HG02870 (cell line): Measurements from ENCODE around the gene GTF3C4.
"Not testable (repeated sequence)": the region's sequence is repeated elsewhere in the genome, so short reads cannot be mapped to it uniquely, and the experiment has no call there.

Experiments
- ATAC-seq: cut with Tn5 transposase; IDR thresholded peaks from one replicate; pipeline ENCODE4 v1.9.1; 2021; ENCODE audit warnings: mild to moderate bottlenecking, moderate library complexity; ENCODE audit not compliant: unreplicated experiment

Gene GTF3C4

DNA sequence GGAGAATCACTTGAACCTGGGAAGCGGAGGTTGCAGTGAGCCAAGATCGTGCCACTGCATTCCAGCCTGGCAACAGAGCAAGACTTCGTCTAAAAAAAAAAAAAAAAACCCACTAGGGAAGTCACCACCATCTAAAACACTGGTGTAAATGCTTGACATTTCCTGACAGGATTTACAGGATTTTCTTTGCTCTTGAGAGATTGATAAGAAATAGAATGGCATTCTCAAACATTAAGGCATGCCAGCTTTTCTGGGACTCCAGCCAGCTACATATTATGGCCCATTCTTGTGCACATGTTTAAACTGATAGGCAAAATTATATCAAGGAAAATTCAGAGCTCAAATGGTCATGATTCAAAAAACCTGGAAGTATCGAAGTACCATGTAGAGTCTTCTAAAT is 28.7 kb downstream of the GTF3C4 start:
- no peak for ATAC-seq

DNA sequence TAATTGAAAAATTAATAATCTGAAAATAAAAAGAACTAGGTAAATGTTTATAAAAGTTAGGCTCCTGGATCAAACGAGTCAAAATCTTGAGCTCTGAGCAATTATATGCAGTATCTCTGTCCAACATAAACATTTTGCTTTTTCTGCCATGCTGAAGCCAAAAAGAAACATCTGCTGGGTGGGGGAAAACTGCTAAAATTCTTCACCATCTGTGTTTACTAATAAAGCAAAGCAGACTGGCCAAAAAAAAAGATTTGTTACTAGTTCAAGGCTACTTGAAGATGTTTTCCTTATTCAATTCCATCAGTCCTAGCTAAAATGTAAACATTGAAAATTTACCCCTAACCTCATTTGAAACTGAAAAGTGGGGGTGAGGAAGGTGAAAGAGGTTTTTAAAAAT is 29.7 kb downstream of the GTF3C4 start:
- ATAC-seq: no peak

DNA sequence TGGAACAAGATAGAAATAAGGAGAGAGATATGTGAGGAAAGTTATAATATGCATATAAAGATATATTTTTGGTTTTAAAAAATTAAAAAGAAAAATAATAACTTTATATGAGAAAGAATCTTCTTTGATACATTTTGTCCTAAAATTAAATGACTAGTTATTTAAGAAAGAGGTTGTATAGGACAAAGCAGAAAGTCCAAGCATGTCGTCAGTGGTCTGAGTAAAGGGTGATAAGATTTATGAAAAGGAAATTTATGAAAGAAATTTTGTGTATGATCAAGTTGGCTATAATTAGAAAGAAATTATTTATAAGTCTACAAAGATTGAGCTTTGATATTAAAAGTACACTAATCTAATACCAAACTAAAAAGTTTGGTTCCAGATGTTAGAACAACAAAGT is 32.0 kb downstream of the GTF3C4 start:
- no peak for ATAC-seq

DNA sequence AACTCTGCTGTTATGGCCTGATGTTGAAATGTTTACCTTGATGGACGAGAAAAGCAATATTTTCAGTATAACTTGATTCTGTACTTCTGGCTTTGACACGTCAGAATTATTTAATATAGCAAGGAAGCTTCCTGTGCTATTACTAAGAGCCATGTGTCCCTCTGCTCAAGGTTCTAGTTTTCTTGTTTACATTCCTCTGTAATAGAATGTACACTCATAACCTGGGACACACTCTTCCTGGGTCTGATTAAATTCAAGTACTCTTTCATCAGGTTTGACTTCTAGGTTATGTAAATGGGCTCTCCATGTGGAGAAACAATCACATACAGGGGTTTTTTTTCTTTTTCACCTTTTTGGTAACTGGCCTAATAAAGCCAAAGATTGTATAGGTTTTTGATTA is 33.1 kb downstream of the GTF3C4 start:
- ATAC-seq: no peak

DNA sequence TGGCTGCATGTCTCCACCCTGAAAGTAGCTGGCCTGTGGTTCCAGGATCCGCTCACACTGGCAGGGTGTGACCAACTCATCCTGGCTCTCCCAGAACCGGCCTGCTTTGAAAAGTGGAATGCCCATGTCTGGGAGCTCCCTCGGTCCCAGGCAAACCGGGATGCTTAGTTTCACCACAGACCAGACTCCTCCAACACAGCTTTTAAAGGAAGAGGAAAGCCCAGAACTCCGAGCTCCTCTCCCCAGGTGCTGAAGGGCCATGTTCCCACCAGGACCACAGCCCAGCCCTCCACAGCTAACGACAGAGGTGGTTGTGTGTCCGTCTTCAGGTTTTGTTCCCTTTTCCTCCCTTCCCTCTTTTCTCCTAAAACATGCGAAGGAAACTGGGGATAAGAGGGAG is 38.0 kb downstream of the GTF3C4 start:
- ATAC-seq: no peak

DNA sequence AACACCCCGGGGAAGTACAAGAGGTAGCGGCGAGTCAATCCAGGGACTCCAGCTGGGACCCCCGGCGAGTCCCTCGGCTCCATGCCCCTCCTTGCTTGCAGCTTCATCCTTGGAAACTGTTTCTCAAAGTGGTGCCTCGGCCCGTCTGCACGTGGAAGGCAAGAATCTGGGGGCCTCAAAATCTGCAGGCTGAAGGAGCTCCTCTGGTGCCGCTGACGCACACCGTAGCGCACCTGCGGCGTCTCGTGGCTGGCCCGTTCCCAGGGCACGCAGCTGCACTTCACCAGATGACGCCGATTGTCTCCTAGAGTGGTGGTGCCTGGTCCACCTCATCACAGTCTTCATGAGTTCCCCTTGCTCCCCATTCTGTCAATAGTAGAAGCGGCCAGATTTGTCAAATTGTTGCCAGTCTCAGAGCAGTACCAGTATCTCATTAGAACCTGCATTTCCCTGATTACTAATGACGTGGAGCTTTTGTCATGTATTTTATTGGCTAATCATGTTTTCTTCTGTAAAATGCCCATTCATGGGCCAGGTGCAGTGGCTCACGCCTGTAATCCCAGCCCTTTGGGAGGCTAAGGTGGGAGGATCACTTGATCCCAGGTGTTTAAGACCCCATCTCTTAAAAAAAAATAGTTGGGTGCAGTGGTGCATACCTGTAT is 38.6 kb downstream of the GTF3C4 start:
- ATAC-seq: no peak

DNA sequence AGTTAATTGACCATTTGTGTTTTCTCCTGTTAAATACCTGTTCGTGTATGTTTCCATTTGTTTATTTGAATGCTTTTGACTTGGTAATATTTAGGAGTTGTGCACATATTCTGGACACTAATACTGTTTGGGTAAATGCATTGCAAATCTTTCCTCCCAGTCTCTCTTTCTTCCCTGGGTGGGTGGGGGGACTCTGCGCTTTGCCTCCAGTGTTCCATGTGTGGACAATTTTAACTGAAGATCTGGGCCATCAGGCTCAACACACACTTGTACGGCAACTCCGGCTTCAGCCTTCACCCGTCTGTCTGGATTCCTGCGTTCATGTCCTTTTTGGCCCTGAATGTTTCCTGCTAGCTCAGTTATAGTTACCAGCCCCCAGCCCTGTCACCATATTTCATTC is 40.1 kb downstream of the GTF3C4 start:
- ATAC-seq: no peak

DNA sequence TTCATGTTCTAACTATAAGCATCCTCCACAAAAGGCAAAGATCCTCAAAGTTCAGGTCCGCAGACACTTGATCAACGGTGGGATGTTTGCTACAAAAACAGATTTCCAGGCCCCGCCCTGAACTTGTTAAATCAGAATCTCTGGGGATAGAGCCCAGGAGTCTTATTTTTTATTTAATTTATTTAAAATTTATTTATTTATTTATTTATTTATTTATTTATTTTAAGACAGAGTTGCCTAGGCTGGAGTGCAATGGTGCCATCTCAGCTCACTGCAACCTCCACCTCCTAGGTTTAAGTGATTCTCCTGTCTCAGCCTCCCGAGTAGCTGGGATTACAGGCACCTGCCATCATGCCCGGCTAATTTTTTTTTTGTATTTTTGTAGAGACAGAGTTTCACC is 40.9 kb downstream of the GTF3C4 start:
- not testable (repeated sequence) for ATAC-seq

DNA sequence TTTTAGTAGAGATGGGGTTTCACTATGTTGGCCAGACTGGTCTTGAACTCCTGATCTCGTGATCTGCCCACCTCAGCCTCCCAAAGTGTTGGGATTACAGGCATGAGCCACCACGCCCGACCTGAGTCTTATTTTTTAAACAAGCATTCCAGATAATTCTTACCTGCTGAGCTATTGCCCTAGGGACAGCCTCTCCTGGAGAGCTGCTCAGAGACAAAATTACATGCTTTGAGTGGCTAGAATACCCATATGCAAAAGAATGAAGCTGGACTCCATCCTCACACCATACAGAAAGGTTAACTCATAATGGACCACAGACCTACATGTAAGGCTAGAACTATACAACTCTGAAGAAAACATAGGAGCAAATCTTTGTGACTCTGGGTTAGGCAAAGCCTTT is 41.6 kb downstream of the GTF3C4 start:
- no peak for ATAC-seq

DNA sequence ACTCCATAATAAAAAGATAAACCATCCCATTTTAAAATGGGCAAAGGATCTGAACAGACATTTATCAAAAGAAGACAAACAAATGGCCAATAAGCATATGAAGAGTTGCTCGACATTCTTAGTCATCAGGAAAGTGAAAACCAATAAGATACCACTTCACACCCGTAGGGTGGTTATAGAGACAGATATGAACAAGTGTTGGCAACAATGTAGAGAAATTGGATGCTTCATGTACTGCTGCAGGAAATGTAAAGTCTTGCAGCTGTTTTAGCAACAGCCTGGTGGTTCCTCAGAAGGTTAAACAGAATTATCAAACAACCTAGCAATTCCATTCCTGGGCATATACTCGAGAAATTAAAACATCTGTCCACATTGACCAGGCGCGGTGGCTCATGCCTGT is 42.5 kb downstream of the GTF3C4 start:
- no peak for ATAC-seq

DNA sequence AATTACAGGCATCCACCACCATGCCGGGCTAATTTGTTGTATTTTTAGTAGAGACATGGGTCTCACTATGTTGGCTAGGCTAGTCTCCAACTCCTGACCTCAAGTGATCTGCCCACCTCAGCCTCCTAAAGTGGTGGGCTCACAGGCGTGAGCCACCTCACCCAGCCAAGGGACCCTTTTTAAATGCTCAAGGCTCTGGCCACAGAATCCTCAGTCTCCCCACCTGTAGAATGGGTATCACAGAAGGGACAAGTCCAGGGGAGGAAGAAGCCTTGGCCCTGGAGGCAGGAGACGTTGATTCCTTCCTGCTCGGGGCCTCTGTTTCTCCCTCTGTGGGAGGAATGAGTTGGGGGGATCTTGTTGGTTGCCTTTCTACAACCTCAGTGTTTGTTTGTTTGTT is 45.7 kb downstream of the GTF3C4 start:
- ATAC-seq: no peak

DNA sequence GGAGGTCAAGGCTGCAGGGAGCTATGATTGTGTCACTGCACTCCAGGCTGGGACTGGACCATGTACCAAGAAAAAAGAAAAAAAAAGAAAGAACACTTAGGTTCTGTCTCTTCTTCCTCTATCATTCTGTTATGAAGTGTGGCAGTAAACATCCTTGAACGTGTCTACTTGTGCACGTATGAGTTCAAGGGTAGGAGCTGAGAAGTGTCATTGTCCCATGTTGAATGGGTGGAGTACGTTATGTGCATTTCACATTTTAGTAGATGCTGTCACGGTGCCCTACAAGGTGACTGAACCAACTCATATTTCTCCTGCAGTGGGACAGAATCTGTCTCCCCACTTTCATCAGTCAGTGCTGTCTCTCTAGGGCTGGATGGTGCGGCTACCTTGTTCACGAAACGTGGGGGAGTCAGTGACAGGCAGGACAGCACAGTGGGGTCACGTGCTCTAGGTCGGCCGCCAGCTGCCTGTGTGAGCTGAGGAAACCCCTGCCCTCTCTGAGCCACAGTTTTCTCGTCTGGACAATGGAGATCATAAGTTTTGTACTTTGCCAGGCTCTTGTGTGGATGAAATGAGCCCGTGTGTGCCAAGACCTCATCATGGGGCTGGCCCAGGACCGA is 47.2 kb downstream of the GTF3C4 start:
- ATAC-seq: no peak

DNA sequence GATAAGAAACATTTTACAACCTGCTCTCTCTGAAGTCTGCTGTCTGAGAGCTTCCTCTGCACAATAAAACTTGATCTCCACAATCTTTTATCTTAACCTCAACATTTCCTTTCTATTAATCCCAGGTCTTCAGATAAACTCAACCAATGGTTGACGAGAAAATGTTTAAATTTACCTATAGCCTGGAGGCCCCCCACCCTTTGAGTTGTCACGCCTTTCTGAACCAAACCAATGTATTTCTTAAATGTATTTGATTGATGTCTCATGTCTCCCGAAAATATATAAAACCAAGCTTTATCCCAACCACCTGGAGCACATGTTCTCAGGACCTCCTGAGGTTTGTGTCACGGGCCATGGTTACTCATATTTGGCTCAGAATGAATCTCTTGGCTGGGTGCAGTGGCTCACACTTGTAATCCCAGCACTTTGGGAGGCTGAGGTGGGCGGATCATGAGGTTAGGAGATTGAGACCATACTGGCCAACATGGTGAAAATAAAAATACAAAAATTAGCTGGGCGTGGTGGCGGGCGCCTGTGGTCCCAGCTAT is 48.2 kb downstream of the GTF3C4 start:
- ATAC-seq: not testable (repeated sequence)

DNA sequence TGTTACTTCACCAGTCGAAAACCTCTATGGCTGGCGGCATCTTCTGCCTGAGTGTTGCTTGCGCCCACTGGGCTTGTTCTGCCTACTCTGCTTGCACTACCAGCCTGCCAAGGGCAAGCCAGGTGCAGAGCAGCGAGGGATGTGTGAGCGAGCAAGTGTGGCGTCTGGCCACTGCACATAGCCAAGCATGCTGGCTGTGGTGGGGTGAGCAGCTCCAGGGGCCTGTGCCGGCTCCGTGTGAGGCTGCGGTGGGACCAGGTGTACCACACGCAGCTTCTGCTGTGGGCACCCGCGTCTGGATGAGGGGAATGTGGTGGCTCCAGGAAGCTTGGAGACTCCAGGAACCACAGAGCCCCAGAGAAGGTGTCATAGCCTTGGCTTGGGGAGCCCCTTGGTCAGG is 51.4 kb downstream of the GTF3C4 start:
- ATAC-seq: no peak

DNA sequence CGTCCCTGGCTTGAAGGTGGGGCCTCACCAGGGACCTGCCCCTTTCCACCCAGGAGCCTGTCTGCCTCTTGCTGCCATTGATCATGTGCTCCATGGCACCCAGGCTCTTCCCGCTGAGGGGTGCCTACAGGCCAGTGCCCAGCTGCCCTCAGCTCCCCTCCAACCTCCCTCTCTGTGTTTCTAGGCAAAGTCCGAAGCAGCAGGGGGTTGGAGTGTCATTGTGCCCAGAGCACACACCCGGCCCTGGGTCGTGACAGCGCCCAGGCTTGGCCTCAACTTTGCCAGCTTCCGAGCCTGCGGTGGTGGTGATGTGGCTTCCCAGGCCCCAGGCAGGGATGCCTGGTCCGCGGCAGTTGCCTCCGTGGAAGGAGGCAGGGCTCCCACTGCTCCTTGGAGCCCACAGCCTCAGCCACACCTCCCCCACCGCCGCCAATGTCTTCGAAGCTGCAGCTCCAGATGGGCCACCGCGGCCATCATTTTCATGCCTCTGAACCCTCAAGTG is 52.4 kb downstream of the GTF3C4 start:
- no peak for ATAC-seq

DNA sequence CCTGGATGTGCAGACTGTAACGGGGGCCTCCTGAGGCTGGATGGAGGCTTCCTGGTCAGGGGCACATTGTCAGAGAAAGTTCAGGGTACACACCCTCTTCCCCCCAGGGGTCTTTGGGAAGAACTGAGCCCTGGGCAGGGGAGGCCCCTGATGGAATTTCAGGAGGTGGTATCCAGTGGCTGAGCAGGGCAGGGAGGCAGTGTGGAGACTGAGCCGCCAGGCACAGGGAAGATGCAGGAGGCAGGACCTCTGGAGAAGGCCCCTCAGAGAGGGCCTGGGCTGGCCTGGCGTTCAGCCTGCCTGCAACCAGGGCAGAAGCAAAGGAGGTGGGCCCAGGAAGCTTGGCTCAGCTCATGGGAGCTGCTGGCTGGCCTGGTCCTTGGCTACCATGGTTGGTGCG is 53.5 kb downstream of the GTF3C4 start:
- ATAC-seq: no peak

DNA sequence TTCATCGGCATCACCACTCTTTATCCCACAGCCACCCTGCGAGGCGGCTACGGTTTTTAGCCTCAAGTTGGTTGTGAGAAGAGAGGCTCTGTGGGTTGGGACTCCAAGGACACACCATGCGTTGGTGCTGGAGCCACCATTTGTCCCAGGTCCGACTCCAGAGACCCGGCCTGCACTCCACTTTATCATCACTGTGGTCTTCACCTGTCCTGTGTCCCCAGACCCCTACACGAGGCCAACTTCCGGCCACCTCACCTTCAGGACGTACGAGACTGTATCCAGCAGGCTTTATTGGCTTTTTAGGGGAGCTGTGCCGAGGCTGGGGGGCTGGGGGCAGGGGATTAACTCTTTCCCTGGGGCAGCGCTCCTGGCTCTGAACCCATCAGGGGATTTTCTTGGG is 55.0 kb downstream of the GTF3C4 start:
- ATAC-seq: no peak

DNA sequence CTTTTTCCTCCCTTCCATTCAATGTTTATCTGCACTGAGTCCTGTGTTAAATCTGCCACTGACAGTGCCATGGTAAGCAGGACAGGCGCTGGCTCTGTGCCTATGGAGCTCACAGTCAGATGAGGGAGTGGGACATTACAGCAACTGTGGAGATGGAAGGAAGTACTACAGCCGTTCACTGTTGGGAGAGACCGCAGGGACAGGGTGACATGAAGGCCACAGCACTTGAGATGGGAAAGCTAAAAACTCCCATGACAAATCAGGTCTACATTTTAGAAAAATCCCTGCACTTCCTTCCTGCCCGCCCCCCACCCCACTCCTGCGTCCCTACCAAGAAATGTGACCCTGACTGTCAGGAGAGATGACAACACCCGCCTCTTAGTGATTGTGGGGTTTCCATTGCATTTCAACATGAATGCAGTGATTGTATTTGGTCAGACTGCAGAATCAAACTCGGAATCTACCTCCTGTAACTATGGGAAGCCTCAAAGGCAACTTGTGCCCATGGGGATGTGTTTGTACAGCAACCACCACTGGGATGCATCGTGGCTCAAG is 56.4 kb downstream of the GTF3C4 start:
- no peak for ATAC-seq

DNA sequence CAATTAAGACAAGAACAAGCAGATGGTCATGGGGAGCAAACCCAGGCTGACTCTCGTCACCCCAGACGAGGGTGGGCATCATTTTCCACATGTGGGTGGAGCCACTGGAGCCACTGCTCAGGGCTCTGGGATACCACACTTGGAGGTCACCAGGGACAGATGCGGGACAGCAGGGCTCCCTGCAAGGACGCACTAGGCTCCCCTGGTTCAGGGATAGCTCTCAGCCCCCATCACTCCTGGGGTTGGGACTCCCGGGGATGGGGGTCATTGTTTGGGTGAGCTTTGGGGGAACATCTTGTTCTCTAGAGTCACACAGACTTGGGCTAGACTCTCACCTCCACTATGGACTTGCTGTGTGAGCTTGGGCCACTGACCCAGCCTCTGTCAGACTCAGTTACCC is 57.8 kb downstream of the GTF3C4 start:
- ATAC-seq: no peak

DNA sequence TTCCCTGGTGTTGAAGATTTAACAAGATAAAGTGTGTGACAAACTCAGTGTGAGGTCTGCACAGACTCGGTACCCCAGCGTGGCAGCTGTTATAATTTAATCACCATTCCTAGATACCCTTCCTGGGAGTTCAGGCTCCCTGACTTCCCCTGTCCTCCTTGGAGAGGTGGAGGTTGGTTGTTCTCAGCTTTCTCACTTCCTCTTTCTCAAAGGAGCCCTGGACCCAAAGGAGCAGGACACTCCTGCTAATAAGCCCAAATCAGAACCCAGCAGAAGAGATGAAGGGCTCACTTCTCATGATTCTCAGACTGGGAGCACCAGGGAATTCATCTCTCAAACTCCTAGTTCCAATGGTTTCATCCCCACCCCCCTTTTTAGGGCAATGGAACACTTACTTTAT is 58.2 kb downstream of the GTF3C4 start:
- ATAC-seq: no peak

DNA sequence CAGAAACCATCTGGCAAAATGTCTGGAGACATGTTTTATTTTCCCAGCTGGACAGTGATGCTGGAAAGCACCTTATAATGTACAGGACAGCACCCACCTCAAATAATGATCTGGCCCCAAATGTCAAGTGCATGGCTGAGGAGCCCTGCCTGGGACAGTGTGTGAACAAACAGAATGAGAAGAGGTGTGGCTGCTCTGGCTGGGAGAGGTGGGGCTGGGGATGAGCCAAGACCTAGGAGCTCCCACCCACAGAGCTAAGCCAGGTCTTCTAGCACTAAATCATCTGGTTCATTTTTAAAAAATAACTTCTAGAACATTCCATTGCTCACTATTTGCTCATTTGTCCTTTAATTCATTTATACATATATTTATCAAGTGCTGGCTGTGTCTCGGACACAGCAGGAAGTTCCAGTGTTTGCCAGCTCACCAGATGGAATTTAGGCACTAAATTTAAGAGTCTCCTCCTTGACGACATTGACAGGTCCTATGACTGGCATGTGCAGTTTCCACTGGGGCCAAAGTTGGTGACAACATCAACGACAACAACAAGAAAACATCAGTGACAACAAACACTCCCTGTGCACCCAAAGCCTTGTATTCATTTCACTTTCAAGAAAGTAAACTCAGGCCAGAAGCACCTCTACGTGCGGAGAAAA is 59.1 kb downstream of the GTF3C4 start:
- ATAC-seq: no peak
